ENCODE data around the gene CDYL. TPM values are rescaled to one million over a fixed set of nuclear protein-coding genes. Genes with fewer than 3 reads are reported as not detected.

The CDYL gene
- total RNA-seq, 3 donors from 2014 or later (not counting 1 experiment from before 2014, with no cell fraction given): 81.3 to 101 (median 83.8) TPM

DNA sequence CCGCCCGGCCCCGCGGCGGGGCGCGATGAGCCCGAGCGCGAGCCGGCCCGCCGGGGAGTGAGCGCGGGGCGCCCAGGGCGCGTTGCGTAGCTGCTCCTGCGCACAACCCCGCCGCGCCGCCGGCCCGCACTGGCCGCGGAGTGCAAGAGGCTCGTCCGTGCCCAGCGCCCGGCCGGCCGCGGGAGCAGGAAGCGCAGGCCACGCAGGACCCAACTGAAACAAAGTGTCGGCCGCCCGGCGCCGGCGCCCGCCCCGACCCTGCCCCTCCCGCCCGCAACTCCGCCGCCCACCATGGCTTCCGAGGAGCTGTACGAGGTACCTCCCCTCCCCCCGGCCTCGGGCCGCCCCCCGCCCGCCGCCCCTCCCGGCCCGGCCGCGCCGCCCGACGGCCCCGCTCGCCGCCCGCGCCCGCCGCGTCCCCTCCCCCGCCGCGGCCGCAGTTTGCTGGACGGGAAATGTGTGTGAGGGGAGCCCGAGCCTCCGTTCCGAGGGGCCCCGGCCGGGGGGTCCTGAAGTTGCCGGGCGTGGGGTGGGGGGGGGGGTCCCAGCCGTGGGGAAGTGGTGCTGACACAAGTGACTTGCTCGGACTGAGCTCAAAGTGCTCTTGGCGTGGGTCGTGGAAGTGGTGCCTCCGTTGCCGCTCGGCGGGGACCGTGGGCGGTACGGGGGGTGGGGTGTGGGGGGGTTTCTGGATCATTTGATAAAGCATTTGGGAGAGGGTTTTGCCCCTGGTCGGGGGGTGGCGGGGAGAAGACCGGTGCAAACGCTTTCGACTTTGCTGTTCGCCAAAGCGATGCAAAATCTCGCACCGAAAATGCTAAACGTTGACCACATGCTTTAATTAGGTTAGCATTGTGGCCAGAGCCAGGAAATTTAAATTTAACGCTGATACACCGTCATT is 539 bp downstream of the CDYL start:
- peak; percentile 33 to 46 for DNase-seq
- peak in 2 of 3 donors; percentile 10 for ATAC-seq
- H3K27ac Mint-ChIP-seq: peak overlapping the region; percentile 79 to 87
- Histone ChIP-seq H3K27ac (ENCODE audit: low read length) (no peak overlapping the region), H3K36me3 (ENCODE audit: control insufficient read depth, insufficient read depth, low read length) (no peaks in the 10 kb centered on the region), H3K4me1 (ENCODE audit: control insufficient read depth, insufficient read depth, low read length) (peaks cover 10% of the 10 kb centered on the region), H3K27me3 (ENCODE audit: control insufficient read depth, insufficient read depth, low read length) (no peaks in the 10 kb centered on the region), H3K4me3 (ENCODE audit: low read length) (peak overlapping the region; percentile 53), H3K9me3 (ENCODE audit: control insufficient read depth, insufficient read depth, low read length) (no peaks in the 10 kb centered on the region)
- no peaks in the 10 kb centered on the region for H3K27me3 Mint-ChIP-seq (ENCODE audit: low read depth in 2 of 2)
- peaks cover 52 to 54% of the 10 kb centered on the region in 2 donors for H3K4me1 Mint-ChIP-seq
- under 1% methylated on average over 80 of the region's 107 CpGs for WGBS (ENCODE audit: insufficient coverage)
- H3K9me3 Mint-ChIP-seq: no peaks in the 10 kb centered on the region
- H3K4me3 Mint-ChIP-seq: peak overlapping the region; percentile 89
- intact Hi-C loops (cut with micrococcal nuclease): loop anchor here (2.0 to 10.0 kb wide), 7 partner anchors 14 to 762 kb away; partner anchors contain the start of genes ECI2 and RPP40
- TF ChIP-seq, protein P1, sequence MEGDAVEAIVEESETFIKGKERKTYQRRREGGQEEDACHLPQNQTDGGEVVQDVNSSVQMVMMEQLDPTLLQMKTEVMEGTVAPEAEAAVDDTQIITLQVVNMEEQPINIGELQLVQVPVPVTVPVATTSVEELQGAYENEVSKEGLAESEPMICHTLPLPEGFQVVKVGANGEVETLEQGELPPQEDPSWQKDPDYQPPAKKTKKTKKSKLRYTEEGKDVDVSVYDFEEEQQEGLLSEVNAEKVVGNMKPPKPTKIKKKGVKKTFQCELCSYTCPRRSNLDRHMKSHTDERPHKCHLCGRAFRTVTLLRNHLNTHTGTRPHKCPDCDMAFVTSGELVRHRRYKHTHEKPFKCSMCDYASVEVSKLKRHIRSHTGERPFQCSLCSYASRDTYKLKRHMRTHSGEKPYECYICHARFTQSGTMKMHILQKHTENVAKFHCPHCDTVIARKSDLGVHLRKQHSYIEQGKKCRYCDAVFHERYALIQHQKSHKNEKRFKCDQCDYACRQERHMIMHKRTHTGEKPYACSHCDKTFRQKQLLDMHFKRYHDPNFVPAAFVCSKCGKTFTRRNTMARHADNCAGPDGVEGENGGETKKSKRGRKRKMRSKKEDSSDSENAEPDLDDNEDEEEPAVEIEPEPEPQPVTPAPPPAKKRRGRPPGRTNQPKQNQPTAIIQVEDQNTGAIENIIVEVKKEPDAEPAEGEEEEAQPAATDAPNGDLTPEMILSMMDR (IDR thresholded peaks at IDR 0.05): no peak
- no peaks in the 10 kb centered on the region for H3K36me3 Mint-ChIP-seq

DNA sequence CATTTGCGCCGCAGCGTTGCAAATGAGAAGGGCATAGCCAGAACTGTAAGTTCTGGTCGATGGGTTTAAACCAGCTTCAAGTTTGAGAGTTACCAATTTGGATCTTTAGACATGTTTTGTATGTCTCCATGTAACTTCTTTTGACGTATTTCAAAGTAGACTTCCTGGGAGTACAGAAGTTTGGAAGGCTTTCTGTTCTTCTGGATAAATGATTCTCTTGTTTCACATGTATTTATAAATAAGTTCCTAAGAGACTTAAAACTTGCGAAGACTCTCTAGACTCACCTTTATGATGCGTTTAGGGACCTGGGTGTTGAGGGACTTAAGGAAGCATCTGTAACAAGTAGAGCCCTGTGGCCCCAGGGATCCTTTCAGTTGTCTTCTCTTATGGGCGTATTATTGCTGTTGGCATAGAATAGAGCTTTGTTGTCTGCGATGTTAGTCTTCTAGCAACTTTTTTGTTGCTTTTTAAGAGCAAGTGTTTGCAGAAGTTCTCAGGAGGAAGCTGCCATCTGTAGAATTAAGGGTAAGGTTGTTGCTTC is 1.3 kb downstream of the CDYL start:
- peaks cover 10% of the 10 kb centered on the region for H3K4me1 ChIP-seq (ENCODE audit: control insufficient read depth, insufficient read depth, low read length)
- no peaks in the 10 kb centered on the region for H3K27me3 Mint-ChIP-seq (ENCODE audit: low read depth in 2 of 2)
- peak overlapping the region; percentile 53 for H3K4me3 ChIP-seq (ENCODE audit: low read length)
- peak overlapping the region; percentile 89 for H3K4me3 Mint-ChIP-seq
- H3K4me1 Mint-ChIP-seq: peaks cover 58 to 59% of the 10 kb centered on the region in 2 donors
- ATAC-seq: no peak
- H3K9me3 Mint-ChIP-seq: no peaks in the 10 kb centered on the region
- intact Hi-C loops (cut with micrococcal nuclease): loop anchor here (2.0 to 10.0 kb wide), 7 partner anchors 13 to 763 kb away; partner anchors contain the start of genes ECI2 and RPP40
- DNase-seq: peak in 1 of 2 donors; percentile 45
- no peaks in the 10 kb centered on the region for H3K36me3 Mint-ChIP-seq
- H3K27ac Mint-ChIP-seq: peak overlapping the region; percentile 79 to 87
- peak overlapping the region; percentile 17 for H3K27ac ChIP-seq (ENCODE audit: low read length)
- no peaks in the 10 kb centered on the region for H3K9me3 ChIP-seq (ENCODE audit: control insufficient read depth, insufficient read depth, low read length)
- no peaks in the 10 kb centered on the region for H3K27me3 ChIP-seq (ENCODE audit: control insufficient read depth, insufficient read depth, low read length)
- WGBS (ENCODE audit: insufficient coverage): 5% methylated on average over 9 of the region's 9 CpGs
- TF ChIP-seq, protein P1 (IDR thresholded peaks at IDR 0.05): no peak
- no peaks in the 10 kb centered on the region for H3K36me3 ChIP-seq (ENCODE audit: control insufficient read depth, insufficient read depth, low read length)

DNA sequence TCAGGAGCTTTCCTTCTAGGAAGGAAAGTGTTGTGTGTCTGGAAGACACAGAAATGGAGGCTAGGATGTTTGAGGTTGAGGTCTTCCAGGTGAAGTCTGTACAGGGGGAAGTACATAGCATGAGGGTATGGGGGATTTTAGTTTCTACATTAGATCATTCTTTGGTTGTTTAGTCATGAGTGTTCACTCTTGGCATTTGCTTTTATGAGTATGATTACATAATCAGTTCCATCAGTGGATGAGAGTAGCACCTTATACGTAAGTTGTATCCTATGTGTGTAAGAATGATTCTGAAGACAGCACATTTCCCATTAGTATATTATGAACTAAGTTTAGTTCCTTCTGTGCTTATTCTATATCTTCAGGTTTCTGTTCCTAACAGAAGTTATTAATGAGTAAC is 1.9 kb downstream of the CDYL start:
- H3K9me3 ChIP-seq (ENCODE audit: control insufficient read depth, insufficient read depth, low read length): no peaks in the 10 kb centered on the region
- peaks cover 10% of the 10 kb centered on the region for H3K4me1 ChIP-seq (ENCODE audit: control insufficient read depth, insufficient read depth, low read length)
- H3K36me3 ChIP-seq (ENCODE audit: control insufficient read depth, insufficient read depth, low read length): no peaks in the 10 kb centered on the region
- intact Hi-C loops (cut with micrococcal nuclease): loop anchor here (5.0 to 10.0 kb wide), 6 partner anchors 137 to 763 kb away; partner anchors contain the start of genes ECI2 and RPP40
- no peaks in the 10 kb centered on the region for H3K27me3 ChIP-seq (ENCODE audit: control insufficient read depth, insufficient read depth, low read length)
- H3K27ac ChIP-seq (ENCODE audit: low read length): no peak overlapping the region
- no peak overlapping the region for H3K4me3 ChIP-seq (ENCODE audit: low read length)
- DNase-seq: peak in 1 of 2 donors; percentile 27
- H3K4me1 Mint-ChIP-seq: peaks cover 64 to 65% of the 10 kb centered on the region in 2 donors
- ATAC-seq: no peak
- no peaks in the 10 kb centered on the region for H3K36me3 Mint-ChIP-seq
- H3K9me3 Mint-ChIP-seq: no peaks in the 10 kb centered on the region
- no CpG with 5 or more reads among the region's 1 CpG for WGBS (ENCODE audit: insufficient coverage)
- no peaks in the 10 kb centered on the region for H3K27me3 Mint-ChIP-seq (ENCODE audit: low read depth in 2 of 2)
- H3K27ac Mint-ChIP-seq: peak overlapping the region; percentile 79 to 87
- H3K4me3 Mint-ChIP-seq: peak overlapping the region; percentile 89
- TF ChIP-seq, protein P1 (IDR thresholded peaks at IDR 0.05): no peak

All from natural killer cell (primary cell).